Endothelial cell of umbilical vein (primary cell): ENCODE results near the gene SIRT2. TPM values are rescaled to one million over a fixed set of nuclear protein-coding genes. Genes with fewer than 3 reads are reported as not detected.

Experiments
- BruUV-seq: library from RNA; stranded (reverse); fragments of 400-500 nt; replicated peaks from 2 replicates; lab custom pipeline; 2021; lab: Mats Ljungman, UMichigan
- CTCF ChIA-PET: fragments of 300-600, 350-600 bp; sonication (Branson Sonifier 250); formaldehyde crosslinking; loops from one replicate; lab custom pipeline; 2021; ENCODE audit warnings: antibody characterized with exemption, inconsistent platforms; lab: Charles Lee
- POLR2A ChIA-PET: fragments of 300-600, 350-600 bp; sonication (Branson Sonifier 250); formaldehyde crosslinking; loops from one replicate; lab custom pipeline; 2021; ENCODE audit warnings: antibody characterized with exemption, inconsistent platforms; lab: Charles Lee
- DNase-seq: peaks from one replicate; pipeline ENCODE4 v3.0.0-alpha.2; 2011; ENCODE audit warnings: low read depth, low spot score
- FAIRE-seq: peaks from 2 replicates; lab custom pipeline; 2011; peaks lifted over from hg19 to GRCh38; lab: Jason Lieb, UNC
- H2AFZ ChIP-seq: 2 replicates; pipeline ENCODE4 v1.6.0; 2012; ENCODE audit warnings: low read depth, low read length, control low read depth, inconsistent platforms
- H3K27ac ChIP-seq: 2 replicates; pipeline ENCODE4 v1.5.1; 2011; ENCODE audit warnings: low read depth, mild to moderate bottlenecking, control low read depth, low read length, moderate library complexity; ENCODE audit not compliant: insufficient read depth
- H3K27me3 ChIP-seq, 2 experiments: 2 replicates each; pipeline versions ENCODE4 v1.6.0 to v1.6.1; 2011; ENCODE audit warnings: low read length in 2 of 2, mixed read lengths in 1 of 2; ENCODE audit not compliant: control insufficient read depth in 2 of 2, insufficient read depth in 2 of 2
- H3K36me3 ChIP-seq, 2 experiments: 2 replicates in 1 of 2; 3 replicates in 1 of 2; pipeline ENCODE4 v1.5.1; 2011; ENCODE audit warnings: low read length in 2 of 2, mild to moderate bottlenecking in 1 of 2, moderate library complexity in 1 of 2; ENCODE audit not compliant: control insufficient read depth in 2 of 2, insufficient read depth in 2 of 2; ENCODE audit errors: extremely low read depth in 1 of 2
- H3K4me1 ChIP-seq: 3 replicates; pipeline ENCODE4 v1.5.1; 2011; ENCODE audit warnings: mild to moderate bottlenecking, low read length; ENCODE audit not compliant: control insufficient read depth, insufficient read depth; ENCODE audit errors: extremely low read depth
- H3K4me2 ChIP-seq: 2 replicates; pipeline ENCODE4 v1.6.1; 2011; ENCODE audit warnings: low read length, control low read depth, mixed read lengths; ENCODE audit not compliant: insufficient read depth
- H3K4me3 ChIP-seq, 3 experiments: fragments of 200-600 bp in 1 of 3; sonication (generic), shearing (Covaris generic) in 1 of 3; replicated peaks in 1 of 3; 2 replicates each; pipeline ENCODE4 v1.5.1; 2011 to 2016; ENCODE audit warnings: control low read depth in 3 of 3, low read length in 3 of 3, mild to moderate bottlenecking in 2 of 3, inconsistent platforms in 1 of 3, low read depth in 1 of 3, moderate library complexity in 1 of 3; ENCODE audit not compliant: insufficient read depth in 1 of 3
- H3K79me2 ChIP-seq: 2 replicates; pipeline ENCODE4 v1.6.0; 2012; ENCODE audit warnings: low read length, inconsistent platforms; ENCODE audit not compliant: control insufficient read depth, insufficient read depth
- H3K9ac ChIP-seq: replicated peaks from 2 replicates; pipeline ENCODE3; 2011; ENCODE audit warnings: low read length, control low read depth; ENCODE audit not compliant: insufficient read depth; ENCODE audit errors: extremely low read depth
- H3K9me1 ChIP-seq: replicated peaks from 3 replicates; pipeline ENCODE4 v1.6.0; 2011; ENCODE audit warnings: mild to moderate bottlenecking, low read length; ENCODE audit not compliant: control insufficient read depth, insufficient read depth; ENCODE audit errors: extremely low read depth
- H3K9me3 ChIP-seq: replicated peaks from 2 replicates; pipeline ENCODE4 v1.5.1; 2012; ENCODE audit warnings: low read length, inconsistent platforms; ENCODE audit not compliant: control insufficient read depth, insufficient read depth
- H4K20me1 ChIP-seq: replicated peaks from 2 replicates; pipeline ENCODE3; 2011; ENCODE audit warnings: mild to moderate bottlenecking, low read length; ENCODE audit not compliant: control insufficient read depth, insufficient read depth; ENCODE audit errors: extremely low read depth
- CTCF ChIP-seq, 2 donors: IDR thresholded peaks; 1 replicate in 1 of 2; 2 replicates in 1 of 2; pipeline ENCODE4 v1.5.1; 2011; ENCODE audit warnings: low read length in 2 of 2, mild to moderate bottlenecking in 2 of 2, moderate library complexity in 2 of 2, control low read depth in 1 of 2, inconsistent platforms in 1 of 2, low read depth in 1 of 2; ENCODE audit not compliant: insufficient read depth in 1 of 2; ENCODE audit errors: extremely low read depth in 1 of 2
- EZH2 ChIP-seq: IDR thresholded peaks from 2 replicates; pipeline ENCODE4 v1.6.1; 2012; ENCODE audit warnings: borderline replicate concordance, low read depth, mild to moderate bottlenecking, moderate library complexity, low read length, inconsistent platforms; ENCODE audit not compliant: severe bottlenecking
- FOS ChIP-seq: IDR thresholded peaks from 2 replicates; pipeline ENCODE4 v1.6.1; 2011; ENCODE audit warnings: mild to moderate bottlenecking, low read length, moderate library complexity, borderline replicate concordance; ENCODE audit not compliant: insufficient read depth
- GATA2 ChIP-seq: IDR thresholded peaks from 2 replicates; pipeline ENCODE4 v1.7.0; 2011; ENCODE audit warnings: low read depth, mild to moderate bottlenecking, moderate library complexity, mixed read lengths, low read length; ENCODE audit not compliant: insufficient read length, insufficient read depth
- JUN ChIP-seq: IDR thresholded peaks from 2 replicates; pipeline ENCODE4 v1.6.1; 2011; ENCODE audit warnings: borderline replicate concordance, low read depth; ENCODE audit not compliant: insufficient read length, insufficient read depth
- MAX ChIP-seq: IDR thresholded peaks from 2 replicates; pipeline ENCODE4 v1.6.1; 2011; ENCODE audit not compliant: insufficient read depth, insufficient read length
- MYC ChIP-seq: IDR thresholded peaks from one replicate; pipeline ENCODE4 v1.6.1; 2011; ENCODE audit warnings: mild to moderate bottlenecking, low read depth, low read length
- POLR2A ChIP-seq: IDR thresholded peaks from 2 replicates; pipeline ENCODE4 v1.6.1; 2012; ENCODE audit warnings: low read depth, mild to moderate bottlenecking, control low read depth, low read length
- POLR2AphosphoS5 ChIP-seq: IDR thresholded peaks from 2 replicates; pipeline ENCODE4 v1.6.1; 2012; ENCODE audit warnings: low read depth, mild to moderate bottlenecking, control low read depth, low read length, moderate library complexity; ENCODE audit not compliant: insufficient read depth
- dilution Hi-C: fragments of 300-500 bp; cut with MboI; formaldehyde crosslinking; loops from one replicate; pipeline ENCODE4 v1.15.0; 2019; ENCODE audit warnings: low sequenced_read_pairs; ENCODE audit not compliant: extremely low pct_ligation_motif_present
- intact Hi-C: fragments of 100-400 bp; cut with micrococcal nuclease; formaldehyde crosslinking; loops from one replicate; pipeline ENCODE4 v1.10.0; 2022
- polyA plus RNA-seq, 4 experiments: library from polyadenylated mRNA; depleted of rRNA in 3 of 4; stranded (reverse) in 3 of 4; unstranded in 1 of 4; fragments of >200 nt; gene quantifications; 2 replicates each; pipeline versions ENCODE4 v1.2.1 to v1.2.3, GENCODE V29; 2011 to 2012; ENCODE audit warnings: missing spikeins in 1 of 4
- total RNA-seq: library from RNA; stranded (reverse); gene quantifications from 2 replicates; pipeline ENCODE4 v1.2.3, GENCODE V29; 2021

SIRT2 gene
- total and polyA plus RNA-seq, 2 donors (not counting 3 experiments of a cell fraction or from before 2014, with no cell fraction given) = 47.6 to 72.5 TPM

GRCh38 chr19:38848299-38849146 is 50.9 kb downstream of the SIRT2 start:
- Histone ChIP-seq H3K27me3 (no peaks in the 10 kb centered on the region), H3K9ac (peak overlapping the region; percentile 73), H3K4me1 (peaks cover 34% of the 10 kb centered on the region), H3K36me3 (peaks cover 21 to 34% of the 10 kb centered on the region in 2 experiments), H2AFZ (no peak overlapping the region), H4K20me1 (no peaks in the 10 kb centered on the region), H3K79me2 (peaks cover 54% of the 10 kb centered on the region), H3K4me2 (peak overlapping the region; percentile 80), H3K9me3 (no peaks in the 10 kb centered on the region), H3K4me3 (peak overlapping the region; percentile 8 to 84 (median 56)), H3K9me1 (no peaks in the 10 kb centered on the region), H3K27ac (peak overlapping the region; percentile 86)
- FAIRE-seq (peak; percentile 31), DNase-seq (peak; percentile 16)
- dilution Hi-C loops (no loop called here), intact Hi-C loops (loop anchor here (2.0 kb wide), 1 partner anchor 80 kb away; no protein-coding TSS in a partner anchor)
- TF ChIP-seq GATA2 = no peak
- no peak for TF ChIP-seq EZH2
- no peak for TF ChIP-seq MAX
- TF ChIP-seq JUN = no peak
- TF ChIP-seq POLR2AphosphoS5 = no peak
- TF ChIP-seq POLR2A = no peak
- no peak for TF ChIP-seq MYC
- no peak for TF ChIP-seq FOS
- TF ChIP-seq CTCF (IDR thresholded peaks at IDR 0.05; ENCODE audit: extremely low read depth in 1 of 2, insufficient read depth in 1 of 2, low read depth in 1 of 2, low read length in 2 of 2) = no peak
- ChIA-PET POLR2A (interaction anchor here (0.6 to 1.2 kb wide), 11 partner anchors 8 to 201 kb away, joined by 3 to 6 read pairs (median 3); partner anchors contain the start of genes ACTN4, ECH1, MRPS12 and SARS2), CTCF (interaction anchor here (0.6 to 1.4 kb wide), 13 partner anchors 15 to 214 kb away, joined by 3 to 9 read pairs (median 3); partner anchors contain the start of genes ECH1, MRPS12, NFKBIB and SARS2)
- BruUV-seq = TSS peak; percentile 43
